ENCODE data around the gene TCP1. TPM values are rescaled to one million over a fixed set of nuclear protein-coding genes. Genes with fewer than 3 reads are reported as not detected.

Gene TCP1
- 130 and 139 TPM in 2 replicates for total RNA-seq
- polyA plus RNA-seq: 164 and 173 TPM in 2 replicates

DNA sequence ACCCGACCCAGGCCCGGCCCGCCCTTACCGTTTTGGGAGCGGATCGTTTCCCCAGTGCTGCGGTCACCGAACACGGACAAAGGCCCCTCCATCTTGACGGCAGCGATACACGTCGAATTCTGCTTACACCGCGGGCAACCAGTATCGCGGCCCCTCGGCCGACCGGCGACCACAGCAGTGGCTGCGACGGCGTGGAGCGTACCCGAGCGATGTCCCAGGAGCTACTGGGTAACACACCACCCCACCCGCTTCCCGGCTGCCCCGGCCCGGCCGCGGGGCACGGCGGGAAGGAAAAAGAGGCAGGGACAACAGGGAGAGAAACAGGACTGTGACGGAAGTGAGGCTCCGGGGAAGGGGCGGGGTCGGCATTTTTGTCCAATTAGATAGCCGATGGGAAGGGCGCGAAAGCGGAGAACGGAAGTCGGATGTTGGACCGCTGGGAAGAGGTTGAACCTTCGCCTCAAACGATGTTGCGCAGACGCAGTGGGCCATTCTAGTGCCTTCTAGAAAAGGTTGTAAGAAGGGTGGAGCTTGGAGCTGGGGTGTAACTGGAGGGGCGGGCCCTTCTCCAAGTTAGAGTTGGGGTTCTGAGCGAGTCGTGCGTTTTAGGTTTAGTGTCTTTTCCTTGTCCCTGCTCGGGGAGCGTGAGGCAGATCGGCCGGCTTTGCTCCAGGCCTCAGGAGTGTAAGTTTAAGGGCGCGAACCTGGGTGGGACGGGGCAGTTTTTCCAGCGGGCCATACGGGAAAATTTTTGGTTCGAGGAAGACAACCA, at the start of gene TCP1:
Gene TCP1, minus strand, starts transcription at position 226 of the 772 bp plus-strand sequence. Its CDS starts 134 bp downstream, at position 92.
- TF ChIP-seq, protein P1, sequence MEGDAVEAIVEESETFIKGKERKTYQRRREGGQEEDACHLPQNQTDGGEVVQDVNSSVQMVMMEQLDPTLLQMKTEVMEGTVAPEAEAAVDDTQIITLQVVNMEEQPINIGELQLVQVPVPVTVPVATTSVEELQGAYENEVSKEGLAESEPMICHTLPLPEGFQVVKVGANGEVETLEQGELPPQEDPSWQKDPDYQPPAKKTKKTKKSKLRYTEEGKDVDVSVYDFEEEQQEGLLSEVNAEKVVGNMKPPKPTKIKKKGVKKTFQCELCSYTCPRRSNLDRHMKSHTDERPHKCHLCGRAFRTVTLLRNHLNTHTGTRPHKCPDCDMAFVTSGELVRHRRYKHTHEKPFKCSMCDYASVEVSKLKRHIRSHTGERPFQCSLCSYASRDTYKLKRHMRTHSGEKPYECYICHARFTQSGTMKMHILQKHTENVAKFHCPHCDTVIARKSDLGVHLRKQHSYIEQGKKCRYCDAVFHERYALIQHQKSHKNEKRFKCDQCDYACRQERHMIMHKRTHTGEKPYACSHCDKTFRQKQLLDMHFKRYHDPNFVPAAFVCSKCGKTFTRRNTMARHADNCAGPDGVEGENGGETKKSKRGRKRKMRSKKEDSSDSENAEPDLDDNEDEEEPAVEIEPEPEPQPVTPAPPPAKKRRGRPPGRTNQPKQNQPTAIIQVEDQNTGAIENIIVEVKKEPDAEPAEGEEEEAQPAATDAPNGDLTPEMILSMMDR (IDR thresholded peaks at IDR 0.05; ENCODE audit: low read depth, low read length): no peak
- DNase-seq (ENCODE audit: low read depth in 1 of 2, low spot score in 1 of 2): peak; percentile 100
- peaks cover 36% of the 10 kb centered on the region for H3K36me3 ChIP-seq
- peak within 1 kb of the TSS; percentile 99 for H3K4me3 ChIP-seq
- no peaks in the 10 kb centered on the region for H3K9me3 ChIP-seq (ENCODE audit: low read depth)
- peaks cover 17% of the 10 kb centered on the region for H3K4me1 ChIP-seq (ENCODE audit: low read depth)
- no peaks in the 10 kb centered on the region for H3K27me3 ChIP-seq
- H3K27ac ChIP-seq: peak within 1 kb of the TSS; percentile 98

GRCh38 chr6:159838020-159838744, 48.8 kb upstream of the TCP1 start:
- DNase-seq (ENCODE audit: low read depth in 1 of 2, low spot score in 1 of 2): no peak

DNA sequence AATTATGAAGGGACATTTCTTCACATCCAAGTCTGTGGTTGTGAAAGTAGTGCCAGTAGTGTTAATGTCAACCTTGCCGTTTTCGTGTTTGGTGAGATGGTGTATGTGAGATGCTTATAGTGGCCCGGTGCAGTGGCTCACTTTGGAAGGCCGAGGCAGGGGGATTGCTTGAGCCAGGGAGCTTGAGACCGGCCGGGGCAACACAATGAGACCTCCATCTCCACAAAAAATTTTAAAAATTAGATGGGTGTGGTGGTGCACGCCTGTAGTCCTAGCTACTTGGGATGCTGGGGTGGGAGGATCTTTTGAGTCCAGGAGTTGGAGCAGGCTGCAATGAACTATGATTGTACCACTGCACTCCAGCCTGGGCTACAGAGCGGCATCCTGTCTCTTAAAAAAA, 48.1 kb upstream of the TCP1 start:
- Histone ChIP-seq H3K4me1 (ENCODE audit: low read depth) (no peaks in the 10 kb centered on the region), H3K27ac (no peak overlapping the region), H3K4me3 (no peak overlapping the region), H3K9me3 (ENCODE audit: low read depth) (no peaks in the 10 kb centered on the region), H3K27me3 (no peaks in the 10 kb centered on the region), H3K36me3 (no peaks in the 10 kb centered on the region)
- no peak for DNase-seq (ENCODE audit: low read depth in 1 of 2, low spot score in 1 of 2)
- TF ChIP-seq, protein P1 (IDR thresholded peaks at IDR 0.05; ENCODE audit: low read depth, low read length): no peak

More at GRCh38 chr6:159838020-159838744, 48.8 kb upstream of the TCP1 start:
- Histone ChIP-seq H3K27me3 (no peaks in the 10 kb centered on the region), H3K36me3 (no peaks in the 10 kb centered on the region), H3K9me3 (ENCODE audit: low read depth) (no peaks in the 10 kb centered on the region), H3K4me1 (ENCODE audit: low read depth) (no peaks in the 10 kb centered on the region), H3K27ac (no peak overlapping the region), H3K4me3 (no peak overlapping the region)
- TF ChIP-seq, protein P1 (IDR thresholded peaks at IDR 0.05; ENCODE audit: low read depth, low read length): no peak

DNA sequence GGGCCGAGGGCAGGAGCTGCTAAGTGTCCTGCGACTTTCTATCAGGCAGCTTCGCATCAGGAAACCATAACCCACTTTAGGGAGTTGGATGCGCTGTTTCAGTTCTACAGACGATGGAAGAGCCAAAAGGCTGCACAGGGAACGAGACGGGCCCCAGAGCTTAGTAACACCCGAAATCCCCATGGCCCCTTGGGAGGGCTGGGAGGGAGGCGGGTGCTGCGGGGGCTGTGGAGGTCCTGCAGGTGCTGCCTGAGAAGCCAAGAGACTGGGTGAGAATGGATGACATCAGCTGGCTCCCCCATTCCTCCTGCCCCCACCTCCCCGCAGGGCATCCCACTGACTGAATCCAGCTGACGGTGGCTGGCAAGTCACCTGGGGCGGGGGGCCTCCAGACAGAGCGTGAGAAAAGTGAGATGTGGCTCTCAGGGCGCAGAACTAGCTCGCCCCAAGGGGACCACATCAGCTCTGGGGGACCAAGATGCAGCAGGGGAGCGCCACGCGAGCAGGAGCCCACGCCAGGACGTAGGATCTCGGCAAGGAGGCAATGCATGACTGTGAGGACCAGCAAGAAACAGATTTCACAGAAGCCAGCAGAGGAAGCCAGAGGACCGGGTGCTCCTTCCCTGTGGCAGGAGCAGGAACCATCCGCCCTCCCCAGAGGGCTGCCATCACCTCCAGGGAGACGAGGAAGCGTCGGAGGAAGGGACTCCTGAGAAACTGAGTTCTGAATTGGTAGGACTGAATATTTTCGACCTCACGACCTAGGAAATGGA, 47.5 kb upstream of the TCP1 start:
- Histone ChIP-seq H3K36me3 (no peaks in the 10 kb centered on the region), H3K27ac (no peak overlapping the region), H3K9me3 (ENCODE audit: low read depth) (no peaks in the 10 kb centered on the region), H3K4me3 (no peak overlapping the region), H3K27me3 (no peaks in the 10 kb centered on the region), H3K4me1 (ENCODE audit: low read depth) (no peaks in the 10 kb centered on the region)
- TF ChIP-seq, protein P1 (IDR thresholded peaks at IDR 0.05; ENCODE audit: low read depth, low read length): no peak
- DNase-seq (ENCODE audit: low read depth in 1 of 2, low spot score in 1 of 2): peak in 1 of 2 donors; percentile 76

GRCh38 chr6:159833997-159834603, 44.7 kb upstream of the TCP1 start:
- H3K4me1 ChIP-seq (ENCODE audit: low read depth): no peaks in the 10 kb centered on the region
- H3K4me3 ChIP-seq: no peak overlapping the region
- DNase-seq (ENCODE audit: low read depth in 1 of 2, low spot score in 1 of 2): no peak
- no peaks in the 10 kb centered on the region for H3K27me3 ChIP-seq
- no peaks in the 10 kb centered on the region for H3K36me3 ChIP-seq
- TF ChIP-seq, protein P1 (IDR thresholded peaks at IDR 0.05; ENCODE audit: low read depth, low read length): no peak
- H3K27ac ChIP-seq: no peak overlapping the region
- H3K9me3 ChIP-seq (ENCODE audit: low read depth): no peaks in the 10 kb centered on the region

Data from cardiac muscle cell (in vitro differentiated cells and primary cell).